GM12878 (cell line): ENCODE data around the gene ASAP2. TPM values are rescaled to one million over a fixed set of nuclear protein-coding genes. Genes with fewer than 3 reads are reported as not detected.

Experiments
- ATAC-seq: fragments of 200-7000 bp; cut with Tn5 transposase; 3 replicates; pipeline ENCODE4 v1.9.1; 2020; ENCODE audit warnings: mild to moderate bottlenecking, moderate library complexity
- BruUV-seq: library from RNA; stranded (reverse); fragments of 400-500 nt; replicated peaks from 2 replicates; lab custom pipeline; 2021; lab: Mats Ljungman, UMichigan
- CTCF ChIA-PET: fragments of 300-600 bp; sonication (Branson Sonifier 250); formaldehyde crosslinking; extraction: SDS; loops from one replicate; lab custom pipeline; 2021; ENCODE audit warnings: inconsistent platforms; lab: Yijun Ruan, JAX
- POLR2A ChIA-PET: fragments of 350-600 bp; formaldehyde crosslinking; extraction: SDS; loops from one replicate; lab custom pipeline; 2021; ENCODE audit warnings: inconsistent platforms; lab: Charles Lee
- RAD21 ChIA-PET: fragments of 300-600 bp; sonication (Branson Sonifier 250); formaldehyde crosslinking; loops from one replicate; lab custom pipeline; 2023; ENCODE audit warnings: antibody characterized with exemption; ENCODE audit not compliant: unreplicated experiment; lab: Charles Lee
- SMC1A ChIA-PET: fragments of 300-600 bp; sonication (Branson Sonifier 250); formaldehyde crosslinking; loops from one replicate; lab custom pipeline; 2023; ENCODE audit not compliant: unreplicated experiment, uncharacterized antibody; lab: Charles Lee
- DNase-seq: peaks from one replicate; pipeline ENCODE4 v3.0.0-alpha.2; 2011; ENCODE audit warnings: low read depth, low spot score
- FAIRE-seq: peaks from 3 replicates; lab custom pipeline; 2011; peaks lifted over from hg19 to GRCh38; lab: Jason Lieb, UNC
- H2AFZ ChIP-seq: 2 replicates; pipeline ENCODE4 v1.6.0; 2011; ENCODE audit warnings: low read depth, low read length, control low read depth; ENCODE audit not compliant: control insufficient read depth
- H3K27ac ChIP-seq: 2 replicates; pipeline ENCODE4 v1.5.1; 2011; ENCODE audit warnings: control low read depth; ENCODE audit not compliant: control insufficient read depth, insufficient read depth
- H3K27me3 ChIP-seq, 2 experiments: replicated peaks in 1 of 2; 2 replicates each; pipeline versions ENCODE4 v1.6.0 to v1.6.1; 2011; ENCODE audit warnings: low read length in 1 of 2; ENCODE audit not compliant: control insufficient read depth in 2 of 2, insufficient read depth in 2 of 2
- H3K36me3 ChIP-seq, 2 experiments: 2 replicates each; pipeline ENCODE4 v1.5.1; 2011; ENCODE audit warnings: low read length in 1 of 2; ENCODE audit not compliant: control insufficient read depth in 2 of 2, insufficient read depth in 2 of 2
- H3K4me1 ChIP-seq: 2 replicates; pipeline ENCODE4 v1.6.1; 2011; ENCODE audit warnings: mild to moderate bottlenecking, low read length, moderate library complexity, mixed read lengths; ENCODE audit not compliant: control insufficient read depth, insufficient read depth
- H3K4me2 ChIP-seq: 2 replicates; pipeline ENCODE4 v1.6.0; 2011; ENCODE audit warnings: control low read depth; ENCODE audit not compliant: control insufficient read depth, insufficient read depth
- H3K4me3 ChIP-seq: fragments of 200-600 bp; sonication (generic); 2 replicates; pipeline ENCODE4 v1.5.1; 2016
- H3K79me2 ChIP-seq: 2 replicates; pipeline ENCODE4 v1.6.0; 2011; ENCODE audit warnings: low read length; ENCODE audit not compliant: control insufficient read depth, insufficient read depth
- H3K9ac ChIP-seq: 2 replicates; pipeline ENCODE4 v1.8.0; 2011; ENCODE audit warnings: low read length, control low read depth, mixed read lengths; ENCODE audit not compliant: control insufficient read depth, insufficient read depth
- H3K9me3 ChIP-seq: replicated peaks from 3 replicates; pipeline ENCODE4 v1.5.1; 2011; ENCODE audit warnings: mild to moderate bottlenecking, low read length; ENCODE audit not compliant: control insufficient read depth, insufficient read depth
- H4K20me1 ChIP-seq: 2 replicates; pipeline ENCODE4 v1.6.0; 2011; ENCODE audit not compliant: control insufficient read depth, insufficient read depth
- BACH1 ChIP-seq: fragments of 450-650 bp; IDR thresholded peaks from 2 replicates; pipeline ENCODE4 v1.6.1; 2017; ENCODE audit warnings: mild to moderate bottlenecking, borderline replicate concordance
- BCL11A ChIP-seq: IDR thresholded peaks from 2 replicates; pipeline ENCODE4 v1.6.1; 2011; ENCODE audit warnings: low read depth, low read length
- EGR1 ChIP-seq, 2 experiments: IDR thresholded peaks; 1 replicate in 1 of 2; 2 replicates in 1 of 2; pipeline ENCODE4 v1.6.1; 2011 to 2012; ENCODE audit warnings: low read depth in 2 of 2, low read length in 2 of 2, borderline replicate concordance in 1 of 2, mild to moderate bottlenecking in 1 of 2, moderate library complexity in 1 of 2
- ETV6 ChIP-seq, 2 experiments: fragments of 450-650 bp in 1 of 2; IDR thresholded peaks in 1 of 2; conservative IDR thresholded peaks in 1 of 2; 2 replicates each; pipeline ENCODE4 v1.6.1; 2014; ENCODE audit warnings: antibody characterized with exemption in 1 of 2, borderline replicate concordance in 1 of 2, low read depth in 1 of 2, mild to moderate bottlenecking in 1 of 2, moderate library complexity in 1 of 2
- FOS ChIP-seq: IDR thresholded peaks from 3 replicates; pipeline ENCODE4 v1.6.1; 2011; ENCODE audit warnings: borderline replicate concordance; ENCODE audit not compliant: insufficient read length; ENCODE audit errors: extremely low read depth
- MXI1 ChIP-seq: fragments of 150-350 bp; IDR thresholded peaks from 2 replicates; pipeline ENCODE4 v1.6.1; 2011; ENCODE audit warnings: low read depth, mild to moderate bottlenecking, inconsistent platforms, low read length, improper control_type of control experiment
- NBN ChIP-seq: fragments of 450-650 bp; IDR thresholded peaks from 2 replicates; pipeline ENCODE4 v1.6.1; 2016
- NR2C2 ChIP-seq: IDR thresholded peaks from 2 replicates; pipeline ENCODE4 v1.6.1; 2011; ENCODE audit warnings: borderline replicate concordance, low read depth; ENCODE audit not compliant: control insufficient read depth, insufficient read length
- PAX5 ChIP-seq: IDR thresholded peaks from 2 replicates; pipeline ENCODE4 v1.6.1; 2011; ENCODE audit warnings: low read depth, low read length, borderline replicate concordance
- POLR2A ChIP-seq: IDR thresholded peaks from 2 replicates; pipeline ENCODE4 v1.6.1; 2011; ENCODE audit warnings: low read depth, mild to moderate bottlenecking, low read length
- SPI1 ChIP-seq: IDR thresholded peaks from 2 replicates; pipeline ENCODE4 v1.6.1; 2011; ENCODE audit warnings: low read depth, mild to moderate bottlenecking, low read length, moderate library complexity, borderline replicate concordance; ENCODE audit not compliant: insufficient read depth
- TCF3 ChIP-seq: IDR thresholded peaks from 2 replicates; pipeline ENCODE4 v1.6.1; 2012; ENCODE audit warnings: low read depth, mild to moderate bottlenecking, low read length, borderline replicate concordance; ENCODE audit not compliant: insufficient read depth
- WRNIP1 ChIP-seq: IDR thresholded peaks from 2 replicates; pipeline ENCODE4 v1.6.1; 2011; ENCODE audit warnings: low read depth, low read length, improper control_type of control experiment, borderline replicate concordance
- WGBS: methylation state at CpG from one replicate; pipeline ENCODE4 v1.1.6; 2016; ENCODE audit warnings: low lambda C conversion rate; ENCODE audit not compliant: insufficient replicate concordance, insufficient coverage; ENCODE audit errors: missing lambda C conversion rate; 5-methylcytosine and 5-hydroxymethylcytosine counted together
- in situ Hi-C: fragments of 300-500 bp; cut with MboI; formaldehyde crosslinking; loops from 9 replicates; pipeline ENCODE4 v1.14.3; 2018; ENCODE audit warnings: mixed read lengths
- intact Hi-C: fragments of 100-400 bp; cut with micrococcal nuclease; formaldehyde crosslinking; loops from one replicate; pipeline ENCODE4 v1.14.2; 2022; ENCODE audit not compliant: unreplicated experiment
- polyA plus RNA-seq, 11 experiments: library from polyadenylated mRNA; depleted of rRNA in 4 of 11; unstranded in 6 of 11; stranded (reverse) in 5 of 11; fragments of >200 nt; fragmentation: Nextera tagmentation in 4 of 11; fragmentation: Illumina TruSeq in 1 of 11; extraction: Ambion mirVana in 4 of 11; extraction: Trizol in 1 of 11; gene quantifications; 1 replicate in 1 of 11; 2 replicates in 10 of 11; pipeline versions ENCODE4 v1.2.1 to v1.2.3, GENCODE V29; 2011 to 2016; ENCODE audit warnings: inconsistent platforms in 2 of 11, missing spikeins in 2 of 11, low read depth in 1 of 11
- total RNA-seq, 4 experiments: library from RNA; depleted of rRNA in 3 of 4; stranded (reverse); fragments of >200 nt in 3 of 4; fragmentation: Illumina TruSeq in 1 of 4; extraction: Trizol in 1 of 4; gene quantifications; 2 replicates each; pipeline versions ENCODE4 v1.2.1 to v1.2.3, GENCODE V29; 2013 to 2021

Gene ASAP2
- total and polyA plus RNA-seq, 10 of the 15 experiments (the other 5 are each of a cell fraction or from before 2014, with no cell fraction given), result 0.05 to 0.27 (median 0.07) TPM; not detected in 4

GRCh38 chr2:9228088-9228751 lies 21.6 kb downstream of the ASAP2 start:
- WGBS, result 3% methylated on average over 4 of the region's 4 CpGs
- in situ Hi-C loops, result no loop called here
- BruUV-seq, result no TSS peak
- no peaks in the 10 kb centered on the region for H3K9me3 ChIP-seq
- H2AFZ ChIP-seq, result no peak overlapping the region
- no peak for FAIRE-seq
- H3K4me2 ChIP-seq, result no peak overlapping the region
- ChIA-PET CTCF (no interaction called here), SMC1A (no interaction called here), POLR2A (no interaction called here), RAD21 (no interaction called here)
- no peak for TF ChIP-seq PAX5
- TF ChIP-seq NBN, result no peak
- TF ChIP-seq BACH1, result no peak
- no peak for TF ChIP-seq MXI1
- no peak for TF ChIP-seq NR2C2
- TF ChIP-seq ETV6 (conservative IDR thresholded peaks at IDR 0.05 in 1 of 2, IDR thresholded peaks at IDR 0.05 in 1 of 2; ENCODE audit: borderline replicate concordance in 1 of 2, low read depth in 1 of 2), result no peak
- TF ChIP-seq WRNIP1, result no peak
- no peak for TF ChIP-seq BCL11A
- no peak for TF ChIP-seq POLR2A
- no peak for TF ChIP-seq FOS
- TF ChIP-seq SPI1, result no peak
- no peak for TF ChIP-seq EGR1 (IDR thresholded peaks at IDR 0.05; ENCODE audit: borderline replicate concordance in 1 of 2, low read depth in 2 of 2, low read length in 2 of 2)
- no peak for TF ChIP-seq TCF3
- intact Hi-C loops, result no loop called here
- no peaks in the 10 kb centered on the region for H3K36me3 ChIP-seq
- H4K20me1 ChIP-seq, result no peaks in the 10 kb centered on the region
- no peaks in the 10 kb centered on the region for H3K79me2 ChIP-seq
- no peaks in the 10 kb centered on the region for H3K4me1 ChIP-seq
- H3K27ac ChIP-seq, result no peak overlapping the region
- H3K27me3 ChIP-seq, result peaks cover 7 to 8% of the 10 kb centered on the region in 2 experiments; a peak in 3 of 4 replicates
- no peak for DNase-seq
- H3K4me3 ChIP-seq, result no peak overlapping the region
- no peak overlapping the region for H3K9ac ChIP-seq
- no peak for ATAC-seq
